Suppressor macrophage treated with lipopolysaccharide for 4 hours (primary cell): ENCODE results near the gene TMEM151A.
"Not testable (repeated sequence)": the region's sequence is repeated elsewhere in the genome, so short reads cannot be mapped to it uniquely, and the experiment has no call there.

Source experiments
- DNase-seq: peaks from one replicate; pipeline ENCODE4 v3.0.0-alpha.2; 2020

Gene TMEM151A

GRCh38 chr11:66310803-66311440, 19.2 kb downstream of the TMEM151A start:
- DNase-seq: not testable (repeated sequence)

- no peak for DNase-seq
These were observed 19.8 kb downstream of the TMEM151A start for GRCh38 chr11:66311470-66311964.

- peak; percentile 88 for DNase-seq
These were observed 20.4 kb downstream of the TMEM151A start for GRCh38 chr11:66311965-66312548.

GRCh38 chr11:66312549-66313320, 21.0 kb downstream of the TMEM151A start:
- peak; percentile 98 for DNase-seq

DNA sequence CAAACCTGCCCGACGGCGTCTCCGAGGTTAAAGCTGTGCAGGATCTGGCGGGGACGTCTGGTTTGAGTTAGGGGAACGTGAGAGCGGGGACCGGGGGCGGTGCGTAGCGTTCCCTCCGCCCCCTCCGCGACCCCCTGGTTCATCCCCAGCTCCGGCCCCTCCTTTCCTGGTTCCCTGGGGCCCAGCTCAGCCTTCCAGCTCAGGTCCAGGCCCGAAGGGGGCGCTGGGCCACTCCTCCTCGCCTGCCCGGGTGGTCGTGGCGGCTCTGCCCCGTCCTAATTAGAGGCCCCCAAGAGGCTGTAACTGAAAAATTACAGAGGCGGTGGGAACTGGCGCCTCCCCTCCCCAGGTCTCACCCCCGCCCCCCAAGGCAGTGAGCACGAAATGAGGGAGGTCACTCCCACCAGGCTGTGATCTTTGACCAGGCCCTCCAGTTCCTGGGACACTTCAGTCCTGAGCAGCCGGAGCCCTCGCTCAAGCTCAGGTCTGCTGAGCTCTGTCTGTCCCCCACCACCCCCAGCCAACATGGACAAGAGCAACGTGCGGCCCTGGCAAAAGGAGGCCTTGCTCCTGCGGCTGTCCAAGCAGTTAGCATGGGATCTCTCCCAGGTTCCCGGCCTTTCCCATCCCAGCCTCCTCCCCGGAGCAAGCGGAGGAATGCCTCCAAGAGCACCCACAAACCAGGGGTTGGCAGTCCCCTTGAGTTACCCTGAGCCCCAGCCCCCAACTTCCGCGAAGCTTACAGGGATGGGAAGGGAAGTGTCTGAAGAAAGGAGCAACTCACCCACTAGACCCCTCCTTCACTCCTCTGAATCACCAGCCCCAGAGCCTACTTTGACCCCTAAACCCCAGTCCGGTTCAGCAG, 21.9 kb downstream of the TMEM151A start:
- DNase-seq: no peak

DNA sequence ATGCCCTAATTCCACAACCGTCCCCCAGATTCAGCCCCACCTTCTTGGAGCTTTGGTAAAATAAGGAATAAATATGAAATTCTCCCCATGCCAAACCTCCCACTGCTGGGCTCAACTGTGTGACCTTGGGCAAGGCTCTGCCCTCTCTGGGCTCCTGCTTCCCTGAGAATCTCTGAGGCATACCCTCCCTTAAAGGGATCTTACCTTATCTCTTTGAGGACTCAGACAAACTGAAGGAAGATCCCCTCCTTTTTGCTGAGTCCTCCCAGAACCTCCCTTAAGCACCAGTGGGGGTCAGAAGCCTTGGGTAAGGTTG, 22.4 kb downstream of the TMEM151A start:
- DNase-seq: no peak

DNA sequence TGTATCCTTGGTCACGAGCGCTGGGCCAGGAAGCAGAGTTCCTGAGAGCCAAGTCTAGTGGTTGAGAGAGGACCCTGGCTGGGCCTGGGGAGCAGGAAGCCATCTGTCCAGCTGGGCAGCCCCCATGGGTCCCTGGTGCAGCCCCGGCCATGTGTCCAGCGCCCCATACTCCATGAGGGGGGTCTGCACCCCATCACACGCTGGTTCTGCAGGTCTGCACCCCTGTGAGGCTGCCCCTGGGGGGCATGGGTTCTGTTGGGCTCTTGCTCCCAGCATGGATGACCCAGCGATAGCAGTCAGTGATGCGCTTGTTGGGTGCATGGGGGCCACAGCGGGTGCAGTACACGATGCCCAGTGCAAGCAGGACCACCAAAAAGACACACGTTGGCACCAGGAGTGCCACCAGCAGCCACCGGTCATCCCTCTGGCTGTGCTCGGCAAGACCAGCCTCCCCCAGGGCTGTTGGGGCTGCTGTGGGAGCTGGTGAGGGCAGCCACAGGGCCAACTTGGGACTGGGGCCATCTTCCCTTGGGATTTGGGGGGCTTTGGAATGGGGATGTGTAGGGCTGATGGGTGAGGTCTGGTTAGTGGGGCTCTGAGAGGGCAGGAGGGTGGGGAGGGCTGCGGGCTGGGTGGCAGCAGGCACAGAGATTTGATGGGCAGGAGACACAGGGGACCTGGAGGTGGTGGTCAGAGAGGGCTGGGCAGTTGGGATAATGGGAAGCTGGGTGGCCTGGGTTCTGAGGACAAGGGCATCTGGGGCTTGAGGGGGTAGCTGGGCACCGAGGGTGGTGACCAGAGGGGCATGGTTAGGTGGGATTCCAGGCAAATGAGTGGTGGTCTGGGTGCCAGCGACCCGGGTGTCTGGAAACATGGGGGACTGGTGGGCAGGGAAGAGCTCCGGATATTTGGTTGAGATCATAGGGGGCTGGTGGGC, 23.1 kb downstream of the TMEM151A start:
- DNase-seq: no peak

DNA sequence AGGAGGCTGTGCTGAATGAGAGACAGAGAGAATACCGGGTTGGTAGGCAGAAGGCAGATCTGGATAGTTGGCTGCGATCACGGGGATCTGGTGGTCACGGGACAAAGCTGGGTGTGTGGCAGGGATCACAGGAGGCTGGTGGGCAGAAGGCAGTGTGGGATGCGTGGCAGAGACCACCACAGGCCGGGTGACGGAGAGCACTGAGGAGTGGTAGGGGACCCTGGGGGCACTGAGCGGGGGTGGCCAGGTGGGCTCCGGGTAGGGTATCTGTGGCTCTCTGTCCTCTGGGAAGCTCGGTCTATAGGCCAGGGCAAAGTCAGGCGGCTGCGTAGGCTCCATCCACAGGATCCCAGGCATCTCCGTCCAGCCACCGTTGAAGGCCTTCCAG, 23.8 kb downstream of the TMEM151A start:
- no peak for DNase-seq

DNA sequence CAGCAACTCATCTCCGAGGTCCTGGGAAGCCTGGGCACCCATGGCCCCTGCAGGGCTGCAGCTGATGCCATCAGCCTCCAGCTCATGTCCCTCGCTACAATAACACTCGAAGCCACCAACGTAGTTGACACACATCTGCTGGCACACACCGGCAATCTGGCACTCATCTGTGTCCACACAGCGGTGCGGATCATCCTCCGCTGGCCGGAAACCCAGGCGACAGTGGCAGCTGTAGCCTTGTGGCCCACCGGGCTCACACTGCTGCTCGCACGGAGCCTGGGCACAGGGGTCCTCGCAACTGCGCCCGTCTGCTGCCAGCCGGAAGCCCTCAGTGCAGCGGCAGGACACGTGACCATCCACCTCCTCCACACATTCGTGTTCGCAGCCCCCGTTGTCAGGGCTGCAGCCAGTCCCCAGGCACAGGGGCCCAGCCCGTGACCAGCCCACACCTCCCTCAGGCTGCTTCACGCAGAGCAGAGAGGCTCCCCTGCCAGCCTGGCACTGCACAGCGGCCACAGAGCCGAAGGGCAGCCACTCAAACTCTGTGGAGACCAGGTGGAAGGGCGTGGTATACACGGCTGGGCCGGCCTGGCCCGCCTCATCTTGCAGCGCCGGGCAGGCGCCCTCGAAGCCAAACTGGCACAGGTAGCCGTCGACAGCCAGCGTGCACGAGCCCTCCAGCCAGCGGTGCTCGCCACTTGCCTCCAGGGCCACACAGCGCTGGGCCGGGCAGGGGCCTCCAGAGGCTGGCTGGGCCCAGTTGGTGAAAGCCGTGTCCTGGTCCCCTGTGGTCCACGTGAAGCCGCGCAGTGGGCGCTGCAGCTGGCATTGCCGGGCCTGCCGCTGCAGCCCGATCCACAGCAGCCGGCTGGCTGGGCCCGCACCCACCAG, 24.5 kb downstream of the TMEM151A start:
- no peak for DNase-seq

GRCh38 chr11:66316849-66317251, 25.2 kb downstream of the TMEM151A start, which contains the start of gene CD248:
CD248 (minus strand) TSS chr11:66317044; CDS start chr11:66317027, 17 bp downstream.
- DNase-seq: no peak

DNA sequence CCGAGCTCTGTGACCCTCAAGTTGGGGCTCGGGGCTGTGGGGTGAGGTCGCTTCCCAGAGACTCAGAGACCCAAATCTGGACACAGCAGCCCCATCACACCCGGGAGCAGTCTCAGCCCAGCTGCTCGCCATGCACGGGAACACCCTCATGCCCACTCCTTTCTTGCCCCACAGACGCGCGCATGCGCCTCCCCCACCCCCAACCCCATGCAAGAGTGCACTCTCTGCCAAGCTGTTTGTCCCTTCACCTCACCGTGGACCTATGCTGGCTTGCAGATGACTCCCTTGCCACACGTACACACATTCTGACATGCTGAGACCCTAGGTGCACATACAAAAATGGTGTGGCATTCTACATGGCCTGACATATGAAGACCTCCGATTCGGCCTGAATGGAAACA, 25.6 kb downstream of the TMEM151A start:
- DNase-seq: peak; percentile 15

DNA sequence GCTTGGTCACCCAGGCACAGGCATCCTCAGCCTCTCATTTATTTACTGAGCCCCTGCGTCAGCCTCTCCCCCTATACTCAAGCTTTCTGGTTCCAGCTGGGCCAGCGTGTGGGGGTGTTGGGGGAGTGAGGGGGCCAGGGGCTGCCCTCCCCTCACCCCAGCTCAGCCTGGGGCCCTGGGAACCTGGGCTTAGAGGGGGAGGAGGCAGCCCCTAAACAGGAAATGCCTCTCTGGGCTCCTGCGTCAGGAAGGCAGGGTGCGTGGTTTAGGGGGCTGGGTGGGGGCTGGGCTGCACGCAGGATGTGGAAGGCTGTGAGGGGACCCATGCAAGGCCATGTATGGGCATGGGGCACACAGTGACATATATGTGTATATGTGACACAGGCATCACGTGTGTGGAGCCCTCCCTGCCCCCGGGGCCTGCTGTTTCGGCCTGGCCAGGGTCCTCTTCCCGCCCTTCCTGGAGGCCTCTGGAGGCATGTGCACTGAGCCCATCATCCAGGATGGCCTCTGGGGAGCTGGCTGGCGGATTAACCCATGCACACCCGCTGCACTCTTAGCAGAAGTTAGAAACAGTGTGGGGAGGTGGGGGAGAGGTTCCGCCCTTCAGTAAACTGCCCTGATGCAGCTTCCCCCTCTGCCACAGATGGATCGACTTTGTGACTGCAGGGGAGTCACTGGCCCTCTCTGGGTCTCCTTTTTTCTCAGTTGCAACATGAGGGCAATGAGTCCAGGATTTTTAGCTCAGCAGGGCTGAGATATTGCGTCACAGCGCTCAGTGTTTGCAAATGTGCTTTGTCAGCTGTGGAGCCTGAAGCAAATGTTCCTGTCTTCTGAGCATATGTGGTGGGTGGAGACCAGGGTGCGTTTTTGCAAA, 26.3 kb downstream of the TMEM151A start:
- DNase-seq: peak; percentile 85

DNA sequence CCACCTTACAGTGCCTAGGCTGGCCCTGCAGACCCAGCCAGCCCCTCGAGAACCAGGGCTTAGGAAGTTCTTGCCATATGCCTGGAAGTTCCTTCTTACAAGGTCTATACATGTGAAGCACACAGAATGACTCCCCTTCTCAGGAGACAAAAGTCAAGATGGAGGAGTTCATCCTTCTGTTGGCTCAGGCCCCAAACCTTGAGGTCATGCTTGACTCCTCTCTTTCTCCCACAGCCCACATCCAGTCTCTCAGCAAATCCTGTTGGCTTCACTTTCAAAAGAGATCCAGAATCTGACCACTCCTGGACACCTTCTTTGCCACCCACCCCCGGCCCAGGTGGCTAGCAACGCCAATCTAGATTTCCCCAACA, 26.9 kb downstream of the TMEM151A start:
- no peak for DNase-seq

DNA sequence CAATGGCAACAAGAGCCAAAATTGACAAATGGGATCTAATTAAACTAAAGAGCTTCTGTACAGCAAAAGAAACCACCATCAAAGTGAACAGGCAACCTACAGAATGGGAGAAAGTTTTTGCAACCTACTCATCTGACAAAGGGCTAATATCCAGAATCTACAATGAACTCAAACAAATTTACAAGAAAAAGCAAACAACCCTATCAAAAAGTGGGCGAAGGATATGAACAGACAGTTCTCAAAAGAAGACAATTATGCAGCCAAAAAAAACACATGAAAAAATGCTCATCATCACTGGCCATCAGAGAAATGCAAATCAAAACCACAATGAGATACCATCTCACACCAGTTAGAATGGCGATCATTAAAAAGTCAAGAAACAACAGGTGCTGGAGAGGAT, 28.6 kb downstream of the TMEM151A start:
- DNase-seq: not testable (repeated sequence)

- not testable (repeated sequence) for DNase-seq
These were observed 29.1 kb downstream of the TMEM151A start for GRCh38 chr11:66320748-66321147.

DNA sequence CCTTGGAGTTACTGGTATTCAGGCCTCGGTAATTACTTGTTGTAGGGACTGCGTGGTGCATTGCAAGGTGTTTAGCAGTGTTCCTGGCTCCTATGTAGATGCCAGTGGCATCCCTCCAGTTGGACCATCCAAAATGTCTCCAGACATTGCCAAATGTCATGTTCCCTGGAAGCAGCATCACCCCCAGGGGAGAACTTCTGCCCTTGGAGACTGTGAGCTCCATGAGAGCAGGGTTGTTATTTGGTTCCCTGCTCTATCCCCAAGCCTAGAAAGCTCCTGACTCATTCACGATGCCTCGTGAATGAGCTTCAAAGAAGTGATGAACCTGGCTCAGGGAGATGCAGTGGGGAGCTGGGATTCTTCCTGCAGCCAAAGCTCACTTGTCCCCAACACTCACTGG, 29.9 kb downstream of the TMEM151A start:
- DNase-seq: no peak

DNA sequence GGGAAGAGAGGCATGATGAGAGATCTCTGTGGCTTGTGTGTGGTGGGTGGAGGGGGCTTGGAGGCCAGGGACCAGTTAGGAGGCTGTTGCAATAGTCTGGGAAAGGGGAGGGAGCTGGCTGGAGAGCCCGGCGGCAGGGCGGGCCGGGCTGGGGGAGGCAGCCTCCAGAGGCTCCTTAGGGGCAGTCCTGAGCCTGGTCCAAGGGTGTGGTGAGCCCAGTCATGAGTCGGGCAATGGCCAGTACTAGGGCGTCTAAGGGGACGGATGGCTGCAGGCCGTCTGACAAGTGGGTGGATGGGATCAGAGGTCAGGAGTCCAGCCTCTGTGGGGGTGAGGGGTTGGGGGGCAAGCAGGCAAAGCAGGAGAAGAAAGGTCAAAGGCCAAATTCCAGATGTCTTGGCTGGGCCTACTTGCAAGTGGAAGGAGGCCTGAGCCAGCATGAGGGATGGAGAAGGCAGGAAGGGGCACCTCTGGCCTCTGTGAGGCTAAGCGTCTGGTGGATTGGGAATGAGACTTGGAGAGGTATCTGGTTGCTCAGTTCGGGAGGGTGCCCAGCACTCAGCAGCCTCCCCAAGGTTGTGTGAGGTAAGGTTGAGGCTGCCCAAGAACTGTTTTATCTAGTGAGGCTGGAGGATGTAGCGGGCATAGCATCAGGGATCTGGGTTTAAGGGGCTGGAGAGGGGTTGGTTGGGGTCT, 31.2 kb downstream of the TMEM151A start:
- DNase-seq: no peak

- DNase-seq: no peak
These were observed 32.0 kb downstream of the TMEM151A start for GRCh38 chr11:66323684-66324083.

GRCh38 chr11:66324664-66325063, 33.0 kb downstream of the TMEM151A start:
- no peak for DNase-seq
